ENCODE data around the gene EIF4B. TPM values are rescaled to one million over a fixed set of nuclear protein-coding genes. Genes with fewer than 3 reads are reported as not detected.

The EIF4B gene
- total RNA-seq, 2 experiments from 2014 or later, result 673 to 696 TPM

- CTCF ChIA-PET, result interaction anchor here (2.9 to 11.7 kb wide), 2 partner anchors 15 to 38 kb away, joined by 14 to 179 read pairs; partner anchors contain the start of genes IGFBP6 and SOAT2
- POLR2A ChIA-PET, result interaction anchor here (0.9 kb wide), 1 partner anchor 17 kb away, joined by 3 read pairs; the partner anchor contains the start of gene SPRYD3
Observed at GRCh38 chr12:53062011-53062961, 56.0 kb downstream of the EIF4B start.

GRCh38 chr12:53062977-53063707, 56.9 kb downstream of the EIF4B start:
- ChIA-PET CTCF (interaction anchor here (6.0 to 11.7 kb wide), 2 partner anchors 10 to 37 kb away, joined by 56 to 179 read pairs; partner anchors contain the start of genes IGFBP6, SOAT2 and TNS2), POLR2A (no interaction called here)

- CTCF ChIA-PET, result interaction anchor here (0.9 to 11.7 kb wide), 6 partner anchors 11 to 260 kb away, joined by 3 to 179 read pairs (median 36); partner anchors contain the start of genes IGFBP6, SOAT2, SPRYD3 and TNS2
- POLR2A ChIA-PET, result no interaction called here
Observed at GRCh38 chr12:53063708-53064612, 57.7 kb downstream of the EIF4B start.

GRCh38 chr12:53064613-53065436, 58.6 kb downstream of the EIF4B start:
- POLR2A ChIA-PET, result interaction anchor here (0.7 kb wide), 1 partner anchor 34 kb away, joined by 3 read pairs; no protein-coding TSS in a partner anchor

GRCh38 chr12:53065470-53065869, 59.2 kb downstream of the EIF4B start:
- POLR2A ChIA-PET, result interaction anchor here (0.7 kb wide), 1 partner anchor 34 kb away, joined by 3 read pairs; no protein-coding TSS in a partner anchor
- CTCF ChIA-PET, result interaction anchor here (0.7 to 11.7 kb wide), 18 partner anchors 9 to 356 kb away, joined by 3 to 179 read pairs (median 6); partner anchors contain the start of genes IGFBP6, MYG1, SOAT2 and SPRYD3

More at GRCh38 chr12:53064613-53065436, 58.6 kb downstream of the EIF4B start:
- CTCF ChIA-PET, result interaction anchor here (0.8 to 11.7 kb wide), 12 partner anchors 11 to 260 kb away, joined by 3 to 179 read pairs (median 8); partner anchors contain the start of genes IGFBP6, SOAT2, SPRYD3 and TNS2

GRCh38 chr12:53065975-53066931, 60.0 kb downstream of the EIF4B start:
- POLR2A ChIA-PET, result interaction anchor here (0.7 to 1.3 kb wide), 3 partner anchors 13 to 37 kb away, joined by 3 to 6 read pairs (median 3); partner anchors contain the start of genes SOAT2 and SPRYD3
- CTCF ChIA-PET, result interaction anchor here (0.6 to 11.7 kb wide), 25 partner anchors 8 to 355 kb away, joined by 3 to 179 read pairs (median 4); partner anchors contain the start of genes IGFBP6, MYG1, SOAT2 and SPRYD3

GRCh38 chr12:53067074-53067992, 61.1 kb downstream of the EIF4B start:
- POLR2A ChIA-PET, result interaction anchor here (1.1 to 1.3 kb wide), 2 partner anchors 12 to 36 kb away, joined by 3 to 6 read pairs; partner anchors contain the start of genes SOAT2 and SPRYD3
- CTCF ChIA-PET, result interaction anchor here (0.8 to 11.7 kb wide), 10 partner anchors 10 to 277 kb away, joined by 4 to 179 read pairs (median 15); partner anchors contain the start of genes IGFBP6, SOAT2, SPRYD3 and TNS2

GRCh38 chr12:53067993-53068770, 61.9 kb downstream of the EIF4B start:
- CTCF ChIA-PET, result interaction anchor here (1.8 to 11.7 kb wide), 6 partner anchors 10 to 32 kb away, joined by 4 to 179 read pairs (median 44); partner anchors contain the start of genes IGFBP6, SOAT2, SPRYD3 and TNS2
- POLR2A ChIA-PET, result no interaction called here

- ChIA-PET CTCF (interaction anchor here (0.6 to 11.7 kb wide), 5 partner anchors 9 to 192 kb away, joined by 4 to 179 read pairs (median 56); partner anchors contain the start of genes IGFBP6, SOAT2, SPRYD3 and TNS2), POLR2A (no interaction called here)
Observed at GRCh38 chr12:53068811-53069585, 62.7 kb downstream of the EIF4B start.

- ChIA-PET POLR2A (no interaction called here), CTCF (interaction anchor here (1.5 to 11.7 kb wide), 2 partner anchors 10 to 31 kb away, joined by 3 to 179 read pairs; partner anchors contain the start of genes IGFBP6 and SOAT2)
Observed at GRCh38 chr12:53069621-53070410, 63.6 kb downstream of the EIF4B start.

- POLR2A ChIA-PET, result interaction anchor here (1.6 kb wide), 1 partner anchor 15 kb away, joined by 4 read pairs; no protein-coding TSS in a partner anchor
- CTCF ChIA-PET, result interaction anchor here (0.7 to 11.7 kb wide), 4 partner anchors 9 to 52 kb away, joined by 3 to 179 read pairs (median 4); partner anchors contain the start of genes IGFBP6 and SOAT2
Observed at GRCh38 chr12:53070877-53071492, 64.7 kb downstream of the EIF4B start.
